NCI-H1417 treated with DMSO at 0.1 percent for 48 hours (cell line): ENCODE results near the gene SERINC1.

Source experiments
- DNase-seq: peaks from one replicate; lab custom pipeline; 2025; lab: John Stamatoyannopoulos, UW

The SERINC1 gene

DNA sequence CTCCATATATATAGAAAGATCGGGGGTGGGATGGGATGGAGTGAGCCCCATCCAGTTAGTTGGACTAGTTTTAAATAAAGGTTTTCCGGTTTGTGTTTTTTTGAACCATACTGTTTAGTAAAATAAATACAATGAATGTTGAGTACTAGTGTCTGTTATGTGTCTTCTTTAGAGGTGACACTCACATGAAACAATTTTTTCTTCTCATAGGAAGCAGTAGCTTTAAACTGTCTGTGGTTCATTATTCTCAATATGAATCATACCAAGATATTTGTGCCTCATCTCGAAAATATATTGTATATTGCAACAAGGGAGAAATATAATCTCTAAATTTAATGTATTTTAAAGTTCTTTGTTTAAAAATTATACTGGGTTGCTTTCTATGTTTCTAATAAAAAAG is 38.8 kb downstream of the SERINC1 start:
- no peak for DNase-seq

DNA sequence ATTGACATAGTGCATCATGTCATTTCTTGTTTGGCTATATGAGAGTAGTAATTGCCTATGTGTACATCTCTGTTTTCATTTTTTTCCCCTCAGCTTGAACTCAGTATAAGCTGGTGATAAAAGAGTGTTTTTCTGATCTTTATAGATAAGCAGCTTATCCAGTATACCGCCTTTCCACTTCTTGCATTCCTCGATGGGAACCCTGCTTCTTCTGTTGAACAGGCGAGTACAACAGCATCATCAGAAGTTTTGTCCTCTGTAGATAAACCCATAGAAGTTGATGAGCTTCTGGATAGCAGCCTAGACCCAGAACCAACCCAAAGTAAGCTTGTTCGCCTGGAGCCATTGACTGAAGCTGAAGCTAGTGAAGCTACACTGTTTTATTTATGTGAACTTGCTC is 39.8 kb downstream of the SERINC1 start:
- DNase-seq, result no peak

DNA sequence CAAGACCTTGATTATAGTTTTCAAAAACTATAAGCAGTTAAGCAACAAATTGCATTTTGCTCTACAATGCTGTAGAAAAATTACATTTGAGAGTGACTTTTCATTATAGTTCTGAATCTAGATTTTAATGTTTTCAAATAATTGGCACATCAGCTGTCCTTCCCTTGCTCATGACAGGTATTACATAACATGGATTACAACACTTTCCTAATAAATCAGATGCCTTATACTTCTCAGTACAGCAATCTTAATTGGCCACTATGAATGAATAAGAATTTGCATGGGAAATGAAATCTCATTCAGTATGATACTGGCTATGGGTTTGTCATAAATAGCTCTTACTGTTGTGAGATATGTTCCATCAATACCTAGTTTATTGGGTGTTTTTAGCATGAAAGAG is 42.3 kb downstream of the SERINC1 start:
- no peak for DNase-seq

DNA sequence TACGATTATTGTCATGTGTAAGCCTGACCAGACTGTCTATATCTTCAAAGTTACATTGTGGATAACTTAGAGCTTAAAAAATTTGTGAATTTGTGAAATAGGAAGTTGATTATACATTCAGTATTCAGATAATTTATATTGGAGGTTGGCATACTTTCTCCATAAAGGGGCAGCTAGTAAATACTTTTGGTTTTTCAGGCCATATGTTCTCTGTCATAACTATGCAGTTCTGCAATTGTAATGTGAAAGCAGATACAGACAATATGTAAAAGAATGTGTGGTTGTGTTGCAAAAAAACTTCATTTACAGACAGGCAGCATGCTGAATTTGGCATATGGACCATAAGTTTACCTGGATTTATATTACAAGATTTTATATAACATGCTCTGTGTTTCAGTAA is 42.8 kb downstream of the SERINC1 start:
- no peak for DNase-seq

DNA sequence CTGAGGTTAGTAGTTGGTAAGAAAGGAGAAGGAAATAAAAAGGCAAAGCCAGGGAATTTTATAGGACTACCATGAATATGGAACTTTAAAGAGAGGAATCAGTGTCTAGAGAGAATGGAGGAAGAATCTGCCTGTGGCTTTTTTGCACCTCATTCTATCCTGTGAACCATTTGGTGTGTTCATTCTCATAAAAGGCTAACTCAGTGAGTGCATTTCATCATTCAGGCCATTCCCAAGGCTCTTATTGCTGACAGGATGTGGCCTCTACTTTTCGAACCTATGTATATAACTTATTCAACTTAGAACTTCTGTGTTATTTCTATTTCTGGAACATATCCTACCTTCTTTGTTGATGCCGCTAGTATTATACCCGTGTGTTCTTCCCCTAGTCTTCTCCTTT is 45.0 kb downstream of the SERINC1 start:
- DNase-seq, result no peak

DNA sequence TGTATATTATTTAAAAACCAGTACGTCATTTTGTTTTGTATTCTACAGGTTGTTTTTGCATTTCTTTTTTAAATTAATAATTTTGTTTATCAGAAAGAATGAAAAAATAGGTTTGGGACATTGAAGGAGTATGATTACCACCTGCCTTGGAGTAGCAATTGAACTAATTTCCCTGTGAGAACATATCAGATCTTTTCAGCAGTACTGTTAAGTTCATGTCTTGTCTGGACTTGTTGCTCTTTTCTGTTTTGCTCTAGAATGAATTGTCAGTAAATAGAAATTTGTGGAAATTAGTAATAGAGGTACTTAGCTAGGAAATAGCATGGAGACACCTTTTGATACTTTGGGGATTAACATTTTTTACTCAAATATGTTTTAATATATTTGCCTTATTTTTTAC is 47.9 kb downstream of the SERINC1 start:
- no peak for DNase-seq

DNA sequence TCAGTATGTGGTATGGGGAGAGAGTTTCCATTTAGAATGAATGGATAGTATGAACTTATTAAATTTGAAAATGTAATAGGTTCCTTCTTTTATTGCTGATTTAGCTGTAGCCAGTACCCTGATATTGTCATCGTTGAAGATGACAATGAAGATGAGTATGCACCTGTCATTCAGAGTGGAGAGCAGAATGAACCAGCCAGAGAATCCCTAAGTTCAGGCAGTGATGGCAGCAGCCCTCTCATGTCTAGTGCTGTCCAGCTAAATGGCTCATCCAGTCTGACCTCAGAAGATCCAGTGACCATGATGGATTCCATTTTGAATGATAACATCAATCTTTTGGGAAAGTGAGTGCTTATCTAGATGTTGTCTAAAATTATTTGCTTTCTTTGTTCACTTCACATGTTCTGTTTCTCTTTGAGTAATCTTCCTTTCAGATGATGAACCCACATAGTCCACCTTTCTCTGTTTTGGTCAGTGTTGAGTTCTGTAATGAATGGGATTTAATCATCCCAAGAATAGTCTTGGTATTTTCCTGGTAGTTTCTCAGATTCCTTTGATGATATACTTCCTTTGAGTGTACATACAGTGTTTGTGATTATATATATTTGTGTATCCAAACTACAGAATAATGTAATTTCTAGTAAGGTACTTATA is 48.9 kb downstream of the SERINC1 start:
- DNase-seq, result no peak

DNA sequence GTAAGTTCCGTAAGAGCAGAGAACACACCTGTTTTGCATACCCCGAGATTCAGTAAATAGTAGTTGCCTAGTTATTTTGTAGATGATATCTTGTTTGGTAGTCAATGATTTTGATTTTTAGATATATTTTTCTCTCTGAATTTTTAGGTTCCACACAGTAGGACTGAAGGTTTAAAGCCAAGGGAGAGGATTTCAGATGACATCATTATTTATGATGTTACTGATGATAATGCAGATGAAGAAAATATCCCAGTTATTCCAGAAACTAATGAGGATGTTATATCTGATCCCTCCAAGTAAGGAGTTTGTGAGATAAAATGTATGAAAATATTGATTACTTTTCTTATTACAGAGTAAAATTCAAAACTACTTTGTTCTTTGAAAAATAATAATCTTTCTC is 49.6 kb downstream of the SERINC1 start:
- DNase-seq, result no peak

DNA sequence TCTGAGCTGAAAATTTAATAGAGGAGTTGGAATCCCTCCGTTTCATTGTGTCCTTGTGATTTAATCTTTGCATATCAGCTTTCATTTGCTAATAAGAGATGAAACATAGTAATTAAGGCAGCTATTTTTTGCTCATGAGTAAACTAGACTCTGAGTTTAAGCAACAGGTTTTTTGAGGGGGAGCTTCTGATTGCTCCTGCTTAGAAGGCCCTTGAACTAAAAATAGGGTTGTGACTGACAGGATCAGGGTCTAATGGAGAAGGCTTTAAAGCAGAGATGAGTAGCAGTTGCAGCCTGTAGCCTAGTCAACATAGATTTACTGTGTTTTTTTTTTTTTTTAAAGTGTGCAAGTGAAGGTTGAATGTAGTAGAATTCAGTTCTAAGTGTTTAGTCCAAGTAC is 54.8 kb downstream of the SERINC1 start:
- DNase-seq, result peak; percentile 6

DNA sequence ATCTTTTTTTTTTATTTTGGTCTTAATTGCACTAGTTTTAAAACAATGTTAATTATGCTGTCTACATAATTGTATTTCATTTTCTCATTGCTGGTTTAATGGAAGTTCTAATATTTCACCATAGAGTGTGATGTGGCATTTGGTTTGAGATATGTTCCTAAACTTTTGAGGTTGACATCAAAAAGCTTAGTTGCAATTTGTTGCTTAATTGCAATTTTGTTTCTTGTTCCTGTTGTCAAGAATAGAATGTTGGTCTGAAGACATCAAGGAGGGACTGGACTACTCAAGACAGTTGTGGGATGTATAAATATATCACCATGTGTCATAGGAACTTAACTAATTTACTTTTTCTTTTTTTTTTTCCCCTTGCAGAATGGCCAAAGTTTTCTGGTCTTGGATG is 59.6 kb downstream of the SERINC1 start:
- DNase-seq, result no peak

DNA sequence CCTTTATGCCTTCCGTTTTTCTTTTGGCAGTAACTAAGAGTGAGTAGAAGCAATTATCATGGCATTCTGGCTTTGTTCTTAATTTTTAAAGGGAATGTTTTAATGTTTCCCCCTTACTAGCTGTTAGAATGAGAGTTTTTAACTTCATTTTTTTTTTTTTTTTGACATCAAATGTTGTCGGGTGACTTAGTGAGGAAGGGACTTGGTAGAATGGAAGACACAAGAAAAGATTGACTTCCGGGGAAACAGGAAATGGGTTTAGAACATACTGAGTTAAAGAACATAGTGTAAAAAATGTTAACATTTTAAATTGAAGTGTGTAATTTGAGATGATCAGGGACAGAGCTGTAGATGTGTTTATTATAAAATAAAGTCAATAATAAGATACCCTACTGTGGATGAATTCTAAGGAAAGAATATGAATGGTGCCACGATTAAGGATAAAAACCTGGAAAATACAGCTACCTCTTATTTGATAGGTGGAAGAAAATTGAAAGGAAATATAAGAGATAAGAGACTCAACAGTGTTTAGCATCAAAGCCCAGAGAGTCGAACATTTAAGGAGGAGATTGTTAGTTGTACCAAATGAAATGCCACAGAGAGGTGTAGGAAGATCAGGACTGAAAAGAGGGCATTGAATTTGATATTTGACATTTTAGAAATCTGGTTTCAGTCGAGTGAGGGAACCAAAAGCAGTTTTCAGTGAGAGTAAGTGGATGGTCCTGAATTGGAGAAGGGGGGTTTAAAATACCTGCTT is 62.7 kb downstream of the SERINC1 start:
- no peak for DNase-seq

DNA sequence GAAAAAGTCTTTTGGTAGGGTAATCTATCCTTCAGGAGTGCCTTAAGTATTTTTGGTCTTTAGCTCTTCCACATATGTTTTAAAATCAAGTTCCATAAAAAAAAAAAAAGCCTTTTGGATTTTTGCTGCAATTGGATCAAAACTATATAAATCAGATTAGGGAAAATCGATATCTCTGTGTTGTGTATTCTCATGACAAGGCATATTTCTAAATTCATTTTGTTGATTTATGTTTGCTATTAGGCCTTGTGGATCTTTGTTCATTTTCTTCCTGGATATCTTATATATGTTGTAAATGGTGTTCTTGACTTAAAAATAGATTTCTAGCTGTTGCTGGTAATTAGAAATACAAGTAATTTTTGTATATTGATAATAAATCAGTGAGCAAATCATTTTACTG is 63.4 kb downstream of the SERINC1 start:
- no peak for DNase-seq

DNA sequence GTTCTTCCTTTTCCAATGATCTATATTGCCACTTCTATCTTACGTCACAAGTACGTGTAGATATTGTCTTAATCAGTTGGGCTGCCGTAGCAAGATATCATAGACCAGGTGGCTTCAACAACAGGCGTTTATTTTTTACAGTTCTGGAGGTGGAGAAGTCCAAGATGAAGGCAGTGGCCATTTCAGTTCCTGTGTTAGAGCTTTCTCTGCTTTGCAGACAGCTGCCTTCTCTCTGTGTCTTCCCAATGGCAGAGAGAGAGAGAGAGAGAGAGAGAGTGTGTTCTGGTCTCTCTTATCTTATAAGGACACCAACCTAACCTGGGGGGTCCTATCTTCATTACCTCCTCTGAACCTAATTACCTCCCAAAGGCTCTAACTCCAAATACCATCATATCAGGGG is 63.9 kb downstream of the SERINC1 start:
- no peak for DNase-seq

DNA sequence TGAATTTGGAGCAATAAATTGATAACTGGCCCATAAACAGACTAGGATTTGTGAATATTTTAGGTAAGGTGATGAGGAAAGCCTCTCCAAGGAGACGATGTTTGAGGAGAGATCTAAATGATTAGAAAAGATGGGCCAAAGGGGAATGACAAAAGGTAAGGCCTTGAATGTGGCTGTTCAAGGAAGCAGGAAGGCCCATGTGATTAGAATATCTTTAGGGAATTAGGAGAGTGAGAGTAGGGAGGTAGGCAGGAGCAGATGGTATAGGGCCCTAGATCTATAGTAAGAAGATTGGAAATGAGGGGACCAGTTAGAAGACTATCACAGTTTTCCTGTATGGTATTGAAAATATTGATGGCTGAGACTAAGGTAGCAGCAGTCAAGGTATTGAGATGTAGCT is 65.4 kb downstream of the SERINC1 start:
- DNase-seq, result no peak

DNA sequence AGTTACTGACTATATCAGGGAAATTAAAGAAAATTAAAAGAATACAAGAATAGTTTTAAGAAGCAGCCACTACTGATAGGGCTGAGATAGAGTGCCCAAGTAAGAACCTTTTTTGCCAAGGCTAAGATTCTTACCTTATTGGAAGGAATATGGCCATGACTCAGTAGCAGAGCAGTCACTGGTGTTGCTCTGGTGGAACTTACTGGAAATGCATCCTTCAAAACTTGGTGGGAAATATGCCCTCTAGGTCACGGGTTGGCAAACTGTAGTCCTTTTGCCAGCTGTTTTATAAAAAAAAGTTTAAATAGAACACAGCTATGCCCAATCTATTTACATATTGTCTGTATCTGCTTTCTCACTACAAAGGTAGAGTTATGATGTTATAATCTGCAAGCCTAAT is 66.2 kb downstream of the SERINC1 start:
- DNase-seq, result no peak

DNA sequence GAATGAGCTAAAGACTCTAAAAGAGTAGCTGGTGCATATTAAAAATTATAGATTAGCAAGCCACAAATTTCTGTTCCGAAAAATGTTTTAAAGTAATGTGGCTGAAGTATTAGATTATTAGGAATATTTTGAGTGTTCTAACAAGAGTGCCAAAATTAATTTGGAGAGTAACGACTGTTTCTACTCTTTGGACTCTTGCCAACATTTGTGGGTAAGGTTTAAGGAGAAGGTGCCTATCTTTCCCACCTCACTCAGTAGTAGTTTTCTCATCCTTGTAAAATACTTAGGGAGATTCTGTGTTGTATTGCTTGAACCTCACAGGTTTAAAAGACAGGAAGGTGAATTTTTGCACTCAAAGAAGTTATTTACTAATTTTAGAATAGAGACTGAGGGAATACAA is 67.2 kb downstream of the SERINC1 start:
- no peak for DNase-seq

DNA sequence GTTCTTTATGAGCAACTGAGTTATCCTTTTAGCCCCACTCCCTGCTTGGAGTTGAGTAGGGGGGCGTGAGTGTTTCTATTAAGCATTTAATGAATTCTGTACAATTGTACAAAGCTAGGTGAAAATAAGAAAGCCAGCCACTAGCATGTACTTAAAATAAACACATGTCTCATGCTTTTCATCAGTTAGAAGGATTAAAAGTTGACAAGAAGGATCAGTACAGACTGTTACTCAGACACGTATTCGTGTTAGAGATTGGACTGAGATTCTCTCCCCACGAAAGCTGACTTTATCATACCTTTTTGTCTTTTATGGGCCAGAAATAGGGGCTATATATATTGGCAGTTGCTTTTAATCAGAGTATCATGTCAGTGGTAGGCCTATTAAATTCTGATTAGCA is 70.5 kb downstream of the SERINC1 start:
- DNase-seq, result no peak

DNA sequence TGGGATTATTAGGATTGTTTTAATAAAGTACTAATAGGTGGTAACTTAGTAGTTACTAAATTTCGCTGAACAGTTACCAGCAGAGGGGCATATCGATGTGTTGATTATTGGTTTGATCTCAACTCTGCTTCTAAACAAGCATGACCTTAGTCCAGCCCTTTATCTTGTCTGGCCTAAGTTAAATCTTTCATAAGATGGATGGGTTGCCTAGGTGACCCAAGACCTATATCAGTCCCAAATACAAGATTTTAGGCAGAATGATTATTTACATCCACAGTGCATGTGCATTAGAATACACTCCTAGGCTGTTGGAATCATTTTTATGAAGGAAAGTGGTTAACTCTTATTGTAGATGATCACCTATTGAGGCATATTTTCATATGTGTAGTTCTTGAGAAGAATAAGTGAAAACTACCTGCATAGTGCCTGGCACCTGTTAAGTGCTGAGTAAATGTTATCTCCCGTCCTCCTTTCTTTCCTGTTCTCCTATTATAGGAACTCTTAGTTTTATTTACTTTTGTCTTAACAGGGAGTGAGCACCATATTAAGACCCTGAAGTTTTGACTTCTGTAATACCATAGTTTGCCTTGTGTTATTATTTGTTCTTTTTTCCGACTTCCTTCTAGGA is 71.0 kb downstream of the SERINC1 start:
- DNase-seq, result no peak

DNA sequence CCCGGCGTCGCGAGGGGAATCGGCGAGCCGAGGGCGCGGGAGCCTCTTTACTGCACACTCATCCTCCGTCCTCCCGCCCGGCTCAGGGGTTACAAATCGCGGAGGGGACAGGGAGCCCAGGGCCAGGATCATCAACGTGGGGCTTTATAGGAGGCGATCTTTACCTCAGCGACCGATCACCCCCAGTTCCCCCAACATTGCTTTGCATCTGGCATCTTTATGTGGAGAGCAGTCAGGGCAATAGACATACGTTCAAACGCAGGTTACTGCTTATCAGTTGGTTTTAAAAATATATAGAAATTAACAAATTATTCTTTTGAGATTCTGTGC is 71.5 kb downstream of the SERINC1 start:
- no peak for DNase-seq

DNA sequence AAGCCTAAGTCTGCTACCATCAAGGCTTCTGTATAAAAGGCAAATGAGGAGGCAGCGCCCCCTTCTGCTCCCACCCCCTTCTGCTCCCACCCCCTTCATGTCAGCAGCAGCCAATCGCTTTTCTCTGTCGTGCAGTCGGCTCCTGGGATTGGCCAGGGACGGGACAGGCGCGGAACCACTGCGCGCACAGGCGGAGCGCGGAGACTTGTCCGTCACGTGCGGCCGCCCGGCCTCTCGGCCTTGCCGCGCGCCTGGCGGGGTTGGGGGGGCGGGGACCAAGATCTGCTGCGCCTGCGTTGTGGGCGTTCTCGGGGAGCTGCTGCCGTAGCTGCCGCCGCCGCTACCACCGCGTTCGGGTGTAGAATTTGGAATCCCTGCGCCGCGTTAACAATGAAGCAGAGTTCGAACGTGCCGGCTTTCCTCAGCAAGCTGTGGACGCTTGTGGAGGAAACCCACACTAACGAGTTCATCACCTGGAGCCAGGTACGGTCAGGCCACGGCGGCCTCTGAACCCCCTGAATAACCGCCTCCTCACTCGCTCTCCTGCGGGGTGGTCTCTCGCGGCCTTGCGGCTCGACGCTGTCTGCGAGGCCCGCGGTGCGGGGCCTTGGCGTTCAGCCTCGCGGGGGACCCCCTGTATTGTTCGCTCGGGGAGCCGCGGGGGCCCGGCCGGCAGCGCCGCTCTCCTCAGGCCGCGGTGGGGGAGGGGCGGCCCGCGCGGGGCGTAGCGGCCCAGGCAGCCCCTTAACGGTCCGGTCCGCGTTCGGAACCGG is 72.1 kb downstream of the SERINC1 start, which contains the start of gene HSF2:
HSF2 (plus strand) TSS at position 305 of the 773 bp plus-strand sequence; CDS start at position 391, 86 bp downstream.
- DNase-seq, result peak; percentile 83

DNA sequence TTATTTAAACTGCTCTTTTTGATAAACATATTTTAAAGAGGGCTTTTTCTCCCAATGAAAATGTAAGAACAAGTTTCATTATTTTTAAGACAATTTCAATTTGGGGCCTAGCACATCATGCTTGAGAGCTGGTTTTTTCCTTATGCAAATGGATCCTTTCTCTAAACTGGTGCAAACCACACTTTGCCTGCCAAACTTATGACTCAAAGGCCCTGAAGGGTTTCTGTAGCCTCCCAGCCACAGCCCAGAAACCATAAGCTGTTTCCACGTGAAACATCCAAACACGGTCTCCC is 72.6 kb downstream of the SERINC1 start:
- no peak for DNase-seq

DNA sequence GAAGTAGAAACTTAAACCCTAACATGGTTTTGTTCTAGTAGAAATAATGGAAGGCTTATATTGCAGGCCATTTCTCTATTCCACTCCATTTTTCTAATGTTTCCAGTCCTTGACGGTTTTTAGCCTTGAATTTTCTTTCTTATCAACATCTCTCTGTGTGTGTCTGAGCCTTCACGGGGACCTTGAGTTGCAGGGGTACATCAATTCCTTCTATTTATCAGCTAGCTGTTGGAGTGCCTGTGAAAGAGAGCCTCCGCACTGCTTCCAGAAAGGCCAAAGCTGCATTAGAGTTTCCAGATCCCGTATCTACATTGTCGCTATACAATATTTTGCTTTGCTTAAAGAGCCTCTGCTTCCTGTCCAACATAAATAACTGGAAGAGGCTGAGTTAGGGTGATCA is 77.6 kb downstream of the SERINC1 start:
- DNase-seq, result no peak

DNA sequence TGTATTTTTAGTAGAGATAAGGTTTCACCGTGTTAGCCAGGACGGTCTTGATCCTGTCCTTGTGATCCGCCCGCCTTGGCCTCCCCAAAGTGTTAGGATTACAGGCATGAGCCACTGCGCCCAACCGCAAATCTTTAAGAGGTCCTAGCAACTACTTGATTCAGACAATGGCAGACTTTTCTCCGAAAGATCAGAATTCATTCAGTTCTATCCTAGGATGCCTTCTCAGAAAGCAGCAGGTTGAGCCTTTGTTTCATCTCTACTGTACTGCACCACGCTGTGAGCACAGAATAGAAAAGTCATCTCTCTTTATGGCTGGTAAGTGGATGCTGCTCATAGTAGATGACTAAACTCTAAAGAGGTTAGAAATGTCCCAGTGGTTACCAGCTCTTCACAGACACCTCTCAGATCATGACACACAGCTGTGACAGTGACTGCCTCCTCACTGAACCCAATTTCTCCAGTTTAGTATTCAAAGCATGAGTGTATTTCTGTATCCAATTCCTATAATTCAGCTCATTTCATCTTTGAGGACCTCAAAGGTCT is 78.2 kb downstream of the SERINC1 start:
- no peak for DNase-seq
